A673 (cell line): ENCODE data around the gene SHISA9. TPM values are rescaled to one million over a fixed set of nuclear protein-coding genes. Genes with fewer than 3 reads are reported as not detected.
A peak's percentile ranks its signal among the peaks of the same experiment; 100 is the strongest.

Source experiments
- BruUV-seq: library from RNA; stranded (reverse); fragments of 400-500 nt; replicated peaks from 2 replicates; lab custom pipeline; 2021; lab: Mats Ljungman, UMichigan
- CTCF ChIA-PET: fragments of 300-600 bp; sonication (Branson Sonifier 250); formaldehyde crosslinking; loops from one replicate; lab custom pipeline; 2022; ENCODE audit warnings: antibody characterized with exemption; lab: Charles Lee
- POLR2A ChIA-PET: fragments of 300-600 bp; sonication (Branson Sonifier 250); formaldehyde crosslinking; loops from one replicate; lab custom pipeline; 2022; ENCODE audit warnings: antibody characterized with exemption; ENCODE audit not compliant: low non-redundant PET; lab: Charles Lee
- DNase-seq: peaks from one replicate; pipeline ENCODE4 v3.0.0-alpha.2; 2015; ENCODE audit warnings: low spot score
- H3K27ac ChIP-seq: fragments of 200-600 bp; sonication (generic); 2 replicates; pipeline ENCODE4 v1.5.1; 2016; ENCODE audit warnings: mixed run types, low read depth, mild to moderate bottlenecking, mixed read lengths, antibody characterized with exemption, low read length; ENCODE audit not compliant: poor library complexity, severe bottlenecking
- H3K27me3 ChIP-seq: fragments of 200-600 bp; sonication (generic); replicated peaks from 2 replicates; pipeline ENCODE4 v1.6.1; 2017; ENCODE audit warnings: mixed run types, low read depth, mild to moderate bottlenecking, mixed read lengths, antibody characterized with exemption, low read length; ENCODE audit not compliant: insufficient read depth, poor library complexity
- H3K36me3 ChIP-seq: fragments of 200-600 bp; sonication (generic); 2 replicates; pipeline ENCODE4 v1.6.1; 2016; ENCODE audit warnings: mixed run types, mild to moderate bottlenecking, mixed read lengths, antibody characterized with exemption, low read length; ENCODE audit not compliant: insufficient read depth, poor library complexity, severe bottlenecking
- H3K4me1 ChIP-seq: fragments of 200-600 bp; sonication (generic); 2 replicates; pipeline ENCODE4 v1.6.1; 2017; ENCODE audit warnings: mixed run types, mild to moderate bottlenecking, mixed read lengths, antibody characterized with exemption, low read length; ENCODE audit not compliant: insufficient read depth, poor library complexity, severe bottlenecking
- H3K4me3 ChIP-seq: fragments of 200-600 bp; sonication (generic); 2 replicates; pipeline ENCODE4 v1.5.1; 2016; ENCODE audit warnings: low read depth, mixed run types, mild to moderate bottlenecking, mixed read lengths, low read length; ENCODE audit not compliant: poor library complexity, severe bottlenecking
- H3K9me3 ChIP-seq: fragments of 200-600 bp; sonication (generic); 2 replicates; pipeline ENCODE4 v1.6.1; 2016; ENCODE audit warnings: mixed run types, low read depth, mild to moderate bottlenecking, mixed read lengths, antibody characterized with exemption, low read length; ENCODE audit not compliant: poor library complexity, severe bottlenecking
- CTCF ChIP-seq: fragments of 300-800, 200-600 bp; sonication (generic); conservative IDR thresholded peaks from 2 replicates; pipeline ENCODE4 v1.5.1; 2017; ENCODE audit warnings: low read depth, mild to moderate bottlenecking, antibody characterized with exemption, low read length, moderate library complexity, mixed read lengths
- EZH2 ChIP-seq: fragments of 200-600 bp; sonication (generic); IDR thresholded peaks from 2 replicates; pipeline ENCODE4 v1.6.1; 2017; ENCODE audit warnings: borderline replicate concordance, low read depth, mild to moderate bottlenecking, mixed read lengths, antibody characterized with exemption, low read length; ENCODE audit not compliant: poor library complexity, severe bottlenecking
- intact Hi-C: fragments of 100-400 bp; cut with micrococcal nuclease; formaldehyde crosslinking; loops from one replicate; pipeline ENCODE4 v1.10.0; 2022; ENCODE audit not compliant: unreplicated experiment
- total RNA-seq: library from RNA; stranded (reverse); gene quantifications from 2 replicates; pipeline ENCODE4 v1.2.3, GENCODE V29; 2021

The SHISA9 gene
- total RNA-seq, 1 experiment from 2014 or later: not detected

DNA sequence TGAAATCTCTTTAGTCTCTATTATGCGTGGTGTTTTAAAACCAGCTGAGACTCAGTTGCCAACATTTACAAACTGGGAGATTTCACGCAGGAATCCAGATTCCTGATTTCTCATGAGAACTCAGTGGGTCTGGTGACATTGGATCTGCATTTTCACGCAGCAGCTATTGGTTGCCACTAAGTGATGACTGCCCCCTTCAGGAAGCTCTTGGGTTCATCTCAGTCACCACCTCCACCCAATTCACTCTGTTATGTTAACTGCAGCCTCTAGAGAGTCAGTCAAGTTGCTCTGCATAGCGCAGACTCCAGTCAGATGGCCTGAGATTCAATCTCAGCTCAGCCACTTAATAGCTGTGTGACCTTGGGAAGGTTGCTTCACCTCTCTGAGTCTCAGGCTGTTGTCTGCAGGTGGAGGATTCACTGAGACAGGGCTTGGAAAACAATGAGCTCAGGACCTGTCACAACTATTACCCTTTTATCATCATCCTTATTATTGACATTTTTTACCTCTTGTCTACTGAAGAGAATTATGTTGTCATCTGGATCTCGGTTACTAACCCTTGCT, 6.4 kb downstream of the SHISA9 start:
- Histone ChIP-seq H3K4me3 (no peak overlapping the region), H3K4me1 (no peaks in the 10 kb centered on the region), H3K27me3 (peaks cover 19% of the 10 kb centered on the region), H3K27ac (no peak overlapping the region), H3K9me3 (no peaks in the 10 kb centered on the region), H3K36me3 (no peaks in the 10 kb centered on the region)
- intact Hi-C loops: no loop called here
- TF ChIP-seq CTCF (0 out of 2 replicates have a peak, but pooled peaks have one; percentile 16), EZH2 (no peak)
- no TSS peak for BruUV-seq
- ChIA-PET CTCF (interaction anchor here (0.6 kb wide), 1 partner anchor 636 kb away, joined by 3 read pairs; no protein-coding TSS in a partner anchor), POLR2A (no interaction called here)
- no peak for DNase-seq

- CTCF ChIA-PET: no interaction called here
- POLR2A ChIA-PET: no interaction called here
- DNase-seq: no peak
These were observed 15.8 kb downstream of the SHISA9 start for GRCh38 chr16:12917246-12917645.

GRCh38 chr16:12917653-12918052, 16.3 kb downstream of the SHISA9 start:
- CTCF ChIA-PET: no interaction called here
- H3K36me3 ChIP-seq: no peaks in the 10 kb centered on the region
- POLR2A ChIA-PET: no interaction called here
- no peaks in the 10 kb centered on the region for H3K9me3 ChIP-seq
- no TSS peak for BruUV-seq
- H3K27me3 ChIP-seq: no peaks in the 10 kb centered on the region
- no peak overlapping the region for H3K27ac ChIP-seq
- no peak for DNase-seq
- TF ChIP-seq EZH2 (no peak), CTCF (no peak)
- no peak overlapping the region for H3K4me3 ChIP-seq
- intact Hi-C loops: no loop called here
- no peaks in the 10 kb centered on the region for H3K4me1 ChIP-seq

More at GRCh38 chr16:12917246-12917645, 15.8 kb downstream of the SHISA9 start:
- Histone ChIP-seq H3K9me3 (no peaks in the 10 kb centered on the region), H3K27me3 (no peaks in the 10 kb centered on the region), H3K4me3 (no peak overlapping the region), H3K4me1 (no peaks in the 10 kb centered on the region), H3K36me3 (no peaks in the 10 kb centered on the region), H3K27ac (no peak overlapping the region)
- TF ChIP-seq EZH2 (no peak), CTCF (no peak)
- intact Hi-C loops: no loop called here
- no TSS peak for BruUV-seq
